Thoracic aorta (tissue), 2 donors: ENCODE results near the gene XRCC4. TPM values are rescaled to one million over a fixed set of nuclear protein-coding genes. Genes with fewer than 3 reads are reported as not detected.

Source experiments
- ATAC-seq: fragments of 150-250 bp; one replicate; pipeline ENCODE4 v1.8.0; 2017; ENCODE audit warnings: low read depth; ENCODE audit not compliant: insufficient number of reproducible peaks, low FRiP score
- DNase-seq: peaks from one replicate; pipeline ENCODE4 v3.0.0-alpha.2; 2020; ENCODE audit warnings: low spot score
- H3K27ac ChIP-seq, 2 donors: fragments of 200-600 bp; sonication (generic); 1 replicate in 1 of 2; 2 replicates in 1 of 2; pipeline ENCODE4 v1.5.1; 2016; ENCODE audit warnings: mild to moderate bottlenecking in 2 of 2, moderate library complexity in 2 of 2
- H3K27me3 ChIP-seq: fragments of 200-600 bp; sonication (generic); replicated peaks from 2 replicates; pipeline ENCODE4 v1.6.0; 2016; ENCODE audit warnings: mild to moderate bottlenecking; ENCODE audit not compliant: insufficient read depth
- H3K36me3 ChIP-seq: fragments of 200-600 bp; sonication (generic); one replicate; pipeline ENCODE4 v1.5.1; 2016
- H3K4me1 ChIP-seq, 2 donors: fragments of 200-600 bp; sonication (generic); 1 replicate in 1 of 2; 2 replicates in 1 of 2; pipeline versions ENCODE4 v1.5.1 to v1.6.0; 2016; ENCODE audit warnings: low read depth in 2 of 2, mild to moderate bottlenecking in 1 of 2; ENCODE audit not compliant: control insufficient read depth in 1 of 2
- H3K4me3 ChIP-seq: fragments of 200-600 bp; sonication (generic); 2 replicates; pipeline ENCODE4 v1.5.1; 2016; ENCODE audit warnings: mild to moderate bottlenecking
- H3K9me3 ChIP-seq: fragments of 200-600 bp; sonication (generic); 2 replicates; pipeline ENCODE4 v1.5.1; 2016
- total RNA-seq, 2 donors: library from RNA; depleted of rRNA; stranded (reverse); fragments of >200 nt; gene quantifications; one replicate each; pipeline versions ENCODE4 v1.1.0 to v1.2.3, GENCODE V29; 2016
- TF ChIP-seq, protein P1 (sequence below): fragments of 200-600 bp; sonication (generic); IDR thresholded peaks from one replicate; pipeline ENCODE4 v1.5.1; 2019; ENCODE audit warnings: antibody characterized with exemption

The XRCC4 gene
- total RNA-seq, 2 donors from 2014 or later = 7.8 to 11.1 TPM

DNA sequence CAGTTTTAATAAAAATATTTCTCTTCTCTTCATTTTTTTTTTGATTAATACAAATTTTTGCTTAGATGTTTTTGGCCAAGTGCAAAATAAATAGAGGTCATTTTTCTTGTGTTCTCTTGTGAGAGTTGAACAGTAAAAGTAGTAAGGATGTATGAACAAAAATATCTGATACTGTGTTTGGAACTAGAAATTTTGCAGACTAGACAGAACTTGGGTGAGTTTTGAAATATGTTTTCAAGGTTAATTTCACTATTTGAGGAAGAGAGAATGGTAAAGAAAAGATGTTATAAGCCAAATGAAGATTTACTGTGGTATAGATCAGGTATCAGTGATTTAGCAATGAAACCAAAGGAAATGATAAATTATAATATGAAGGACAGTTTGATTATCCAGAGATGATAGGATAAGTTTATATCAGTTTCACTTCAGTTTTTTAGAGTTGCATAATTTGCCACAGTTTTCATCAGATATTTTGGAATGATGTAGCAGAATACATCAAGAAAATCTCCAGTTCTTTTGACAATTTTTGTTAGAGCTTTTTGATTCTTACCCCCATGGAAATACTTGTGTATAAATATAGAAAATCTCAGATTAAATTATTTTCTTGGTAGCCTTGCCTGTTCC is 246.3 kb downstream of the XRCC4 start:
- DNase-seq (no peak), ATAC-seq (no peak)
- no peaks in the 10 kb centered on the region for H3K27me3 ChIP-seq
- H3K9me3 ChIP-seq = no peaks in the 10 kb centered on the region
- no peak overlapping the region for H3K27ac ChIP-seq
- H3K4me1 ChIP-seq = peaks cover 0 to 9% of the 10 kb centered on the region in 2 donors
- TF ChIP-seq, protein P1, sequence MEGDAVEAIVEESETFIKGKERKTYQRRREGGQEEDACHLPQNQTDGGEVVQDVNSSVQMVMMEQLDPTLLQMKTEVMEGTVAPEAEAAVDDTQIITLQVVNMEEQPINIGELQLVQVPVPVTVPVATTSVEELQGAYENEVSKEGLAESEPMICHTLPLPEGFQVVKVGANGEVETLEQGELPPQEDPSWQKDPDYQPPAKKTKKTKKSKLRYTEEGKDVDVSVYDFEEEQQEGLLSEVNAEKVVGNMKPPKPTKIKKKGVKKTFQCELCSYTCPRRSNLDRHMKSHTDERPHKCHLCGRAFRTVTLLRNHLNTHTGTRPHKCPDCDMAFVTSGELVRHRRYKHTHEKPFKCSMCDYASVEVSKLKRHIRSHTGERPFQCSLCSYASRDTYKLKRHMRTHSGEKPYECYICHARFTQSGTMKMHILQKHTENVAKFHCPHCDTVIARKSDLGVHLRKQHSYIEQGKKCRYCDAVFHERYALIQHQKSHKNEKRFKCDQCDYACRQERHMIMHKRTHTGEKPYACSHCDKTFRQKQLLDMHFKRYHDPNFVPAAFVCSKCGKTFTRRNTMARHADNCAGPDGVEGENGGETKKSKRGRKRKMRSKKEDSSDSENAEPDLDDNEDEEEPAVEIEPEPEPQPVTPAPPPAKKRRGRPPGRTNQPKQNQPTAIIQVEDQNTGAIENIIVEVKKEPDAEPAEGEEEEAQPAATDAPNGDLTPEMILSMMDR = no peak
- H3K4me3 ChIP-seq = no peak overlapping the region
- H3K36me3 ChIP-seq = no peaks in the 10 kb centered on the region

GRCh38 chr5:83331842-83332241 is 254.5 kb downstream of the XRCC4 start:
- no peak overlapping the region for H3K4me3 ChIP-seq
- TF ChIP-seq, protein P1 = no peak
- H3K27me3 ChIP-seq = no peaks in the 10 kb centered on the region
- H3K9me3 ChIP-seq = no peaks in the 10 kb centered on the region
- no peaks in the 10 kb centered on the region for H3K4me1 ChIP-seq
- H3K27ac ChIP-seq = no peak overlapping the region
- DNase-seq (no peak), ATAC-seq (no peak)
- H3K36me3 ChIP-seq = no peaks in the 10 kb centered on the region

- Histone ChIP-seq H3K36me3 (no peaks in the 10 kb centered on the region), H3K9me3 (no peaks in the 10 kb centered on the region), H3K27me3 (no peaks in the 10 kb centered on the region), H3K4me3 (no peak overlapping the region), H3K27ac (no peak overlapping the region), H3K4me1 (no peaks in the 10 kb centered on the region)
- ATAC-seq (no peak), DNase-seq (no peak)
- TF ChIP-seq, protein P1 = no peak
Observed at GRCh38 chr5:83337453-83338035, 260.2 kb downstream of the XRCC4 start.

DNA sequence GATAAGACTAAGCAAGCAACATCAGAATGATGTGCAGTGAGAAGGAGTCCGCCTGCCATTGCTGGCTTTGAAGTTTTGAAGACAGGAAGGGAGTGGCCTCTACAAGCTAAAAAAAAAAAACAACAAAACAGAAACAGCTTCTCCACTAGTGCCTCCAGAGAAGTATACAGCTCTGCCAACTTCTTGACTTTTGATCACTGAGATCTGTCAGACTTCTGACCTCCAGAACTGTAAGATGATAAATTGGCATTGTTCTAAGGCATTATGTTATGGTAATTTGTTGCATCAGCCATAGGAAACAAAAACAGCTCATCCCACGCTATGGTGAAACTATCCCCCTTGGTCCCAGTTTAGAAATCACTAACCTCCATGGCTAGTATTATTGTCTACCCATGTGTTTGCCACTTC is 263.2 kb downstream of the XRCC4 start:
- Histone ChIP-seq H3K9me3 (no peaks in the 10 kb centered on the region), H3K27ac (no peak overlapping the region), H3K36me3 (no peaks in the 10 kb centered on the region), H3K27me3 (no peaks in the 10 kb centered on the region), H3K4me3 (no peak overlapping the region), H3K4me1 (peaks cover 9 to 12% of the 10 kb centered on the region in 2 donors)
- TF ChIP-seq, protein P1 = no peak
- DNase-seq = no peak
- no peak for ATAC-seq

DNA sequence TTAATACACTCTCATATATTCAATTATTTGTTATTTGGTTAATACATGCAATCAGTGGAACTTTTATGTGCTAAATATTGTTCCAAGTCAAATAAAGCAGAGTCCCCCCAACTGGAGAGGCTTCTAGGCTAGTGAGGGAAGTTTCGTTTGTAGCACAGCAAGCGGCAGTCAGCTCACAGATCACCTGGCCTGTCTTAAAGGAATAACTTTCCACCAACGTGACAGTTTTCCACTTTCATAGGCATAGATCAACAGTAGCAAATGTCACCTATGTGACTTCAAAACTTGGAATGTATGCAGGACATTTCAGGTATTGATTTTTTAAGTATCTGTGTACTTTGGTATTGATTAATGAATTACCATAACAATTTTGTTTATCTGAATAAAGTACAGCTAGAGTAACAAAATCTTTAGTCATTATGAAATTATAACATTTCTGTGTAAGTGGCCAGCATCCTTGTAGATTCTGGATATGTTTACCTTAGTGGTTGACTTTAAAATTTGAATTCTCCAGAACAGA is 264.5 kb downstream of the XRCC4 start:
- H3K9me3 ChIP-seq = no peaks in the 10 kb centered on the region
- no peak overlapping the region for H3K4me3 ChIP-seq
- H3K36me3 ChIP-seq = no peaks in the 10 kb centered on the region
- no peak for ATAC-seq
- no peak overlapping the region for H3K27ac ChIP-seq
- no peaks in the 10 kb centered on the region for H3K27me3 ChIP-seq
- no peak for DNase-seq
- TF ChIP-seq, protein P1 = no peak
- H3K4me1 ChIP-seq = peaks cover 9 to 12% of the 10 kb centered on the region in 2 donors
